Activated CD8-positive, alpha-beta T cell treated with anti-CD3 and anti-CD28 coated beads for 36 hours (primary cell): ENCODE results near the gene RBFOX1. TPM values are rescaled to one million over a fixed set of nuclear protein-coding genes. Genes with fewer than 3 reads are reported as not detected.

ENCODE experiments used
- ATAC-seq: fragments of 200-7000 bp; cut with Tn5 transposase; one replicate; pipeline ENCODE4 v1.10.0; 2021; ENCODE audit warnings: mild to moderate bottlenecking, moderate library complexity
- CTCF ChIA-PET: fragments of 350-600 bp; sonication (Branson Sonifier 250); formaldehyde crosslinking; loops from one replicate; lab custom pipeline; 2021; ENCODE audit warnings: antibody characterized with exemption; lab: Charles Lee
- POLR2A ChIA-PET: fragments of 350-600 bp; sonication (Branson Sonifier 250); formaldehyde crosslinking; loops from one replicate; lab custom pipeline; 2021; ENCODE audit warnings: antibody characterized with exemption; lab: Charles Lee
- DNase-seq: peaks from one replicate; pipeline ENCODE4 v3.0.0-alpha.2; 2020
- H3K27ac Mint-ChIP-seq: one replicate; pipeline ENCODE4 v1.8.0; 2021; ENCODE audit warnings: mild to moderate bottlenecking, mixed read lengths
- H3K27me3 Mint-ChIP-seq: one replicate; pipeline ENCODE4 v1.8.0; 2021; ENCODE audit warnings: mixed read lengths
- H3K36me3 Mint-ChIP-seq: one replicate; pipeline ENCODE4 v1.8.0; 2021; ENCODE audit warnings: low read depth, mixed read lengths
- H3K4me1 Mint-ChIP-seq: one replicate; pipeline ENCODE4 v1.8.0; 2021; ENCODE audit warnings: low read depth, mixed read lengths
- H3K4me3 Mint-ChIP-seq: one replicate; pipeline ENCODE4 v1.8.0; 2021; ENCODE audit warnings: mild to moderate bottlenecking, moderate library complexity, mixed read lengths
- H3K9me3 Mint-ChIP-seq: one replicate; pipeline ENCODE4 v1.8.0; 2021; ENCODE audit warnings: mixed read lengths
- intact Hi-C: fragments of 100-400 bp; cut with micrococcal nuclease; formaldehyde crosslinking; loops from one replicate; pipeline ENCODE4 v1.10.0; 2022
- total RNA-seq, 2 experiments: library from RNA; stranded (reverse); gene quantifications; one replicate each; pipeline ENCODE4 v1.2.3, GENCODE V29; 2021
- TF ChIP-seq, protein P1 (sequence below): fragments of 200-600 bp; IDR thresholded peaks from one replicate; pipeline ENCODE4 v1.8.0; 2022; ENCODE audit warnings: antibody characterized with exemption, mild to moderate bottlenecking

RBFOX1 gene
- total RNA-seq, 2 experiments from 2014 or later: not detected

- H3K4me1 Mint-ChIP-seq: no peaks in the 10 kb centered on the region
- H3K27ac Mint-ChIP-seq: no peak overlapping the region
- H3K36me3 Mint-ChIP-seq: no peaks in the 10 kb centered on the region
- ATAC-seq (no peak), DNase-seq (no peak)
- TF ChIP-seq, protein P1, sequence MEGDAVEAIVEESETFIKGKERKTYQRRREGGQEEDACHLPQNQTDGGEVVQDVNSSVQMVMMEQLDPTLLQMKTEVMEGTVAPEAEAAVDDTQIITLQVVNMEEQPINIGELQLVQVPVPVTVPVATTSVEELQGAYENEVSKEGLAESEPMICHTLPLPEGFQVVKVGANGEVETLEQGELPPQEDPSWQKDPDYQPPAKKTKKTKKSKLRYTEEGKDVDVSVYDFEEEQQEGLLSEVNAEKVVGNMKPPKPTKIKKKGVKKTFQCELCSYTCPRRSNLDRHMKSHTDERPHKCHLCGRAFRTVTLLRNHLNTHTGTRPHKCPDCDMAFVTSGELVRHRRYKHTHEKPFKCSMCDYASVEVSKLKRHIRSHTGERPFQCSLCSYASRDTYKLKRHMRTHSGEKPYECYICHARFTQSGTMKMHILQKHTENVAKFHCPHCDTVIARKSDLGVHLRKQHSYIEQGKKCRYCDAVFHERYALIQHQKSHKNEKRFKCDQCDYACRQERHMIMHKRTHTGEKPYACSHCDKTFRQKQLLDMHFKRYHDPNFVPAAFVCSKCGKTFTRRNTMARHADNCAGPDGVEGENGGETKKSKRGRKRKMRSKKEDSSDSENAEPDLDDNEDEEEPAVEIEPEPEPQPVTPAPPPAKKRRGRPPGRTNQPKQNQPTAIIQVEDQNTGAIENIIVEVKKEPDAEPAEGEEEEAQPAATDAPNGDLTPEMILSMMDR: no peak
- CTCF ChIA-PET: no interaction called here
- H3K9me3 Mint-ChIP-seq: peaks cover 9% of the 10 kb centered on the region
- intact Hi-C loops: no loop called here
- H3K27me3 Mint-ChIP-seq: no peaks in the 10 kb centered on the region
- no peak overlapping the region for H3K4me3 Mint-ChIP-seq
- POLR2A ChIA-PET: no interaction called here
These were observed 319.3 kb downstream of the RBFOX1 start for GRCh38 chr16:7651803-7652570.

- ChIA-PET CTCF (interaction anchor here (0.7 kb wide), 1 partner anchor 810 kb away, joined by 3 read pairs; no protein-coding TSS in a partner anchor), POLR2A (no interaction called here)
- ATAC-seq: no peak
- H3K9me3 Mint-ChIP-seq: peaks cover 9% of the 10 kb centered on the region
- H3K4me1 Mint-ChIP-seq: no peaks in the 10 kb centered on the region
- no peak overlapping the region for H3K4me3 Mint-ChIP-seq
- no peak for DNase-seq
- TF ChIP-seq, protein P1: no peak
- no peaks in the 10 kb centered on the region for H3K36me3 Mint-ChIP-seq
- no peaks in the 10 kb centered on the region for H3K27me3 Mint-ChIP-seq
- H3K27ac Mint-ChIP-seq: no peak overlapping the region
- intact Hi-C loops: no loop called here
These were observed 321.3 kb downstream of the RBFOX1 start for GRCh38 chr16:7653746-7654461.

GRCh38 chr16:7675628-7676027 lies 343.0 kb downstream of the RBFOX1 start:
- DNase-seq: no peak
- H3K9me3 Mint-ChIP-seq: peaks cover 6% of the 10 kb centered on the region
- intact Hi-C loops: no loop called here
- TF ChIP-seq, protein P1: no peak
- H3K4me1 Mint-ChIP-seq: no peaks in the 10 kb centered on the region
- H3K4me3 Mint-ChIP-seq: no peak overlapping the region
- H3K27ac Mint-ChIP-seq: no peak overlapping the region
- no peaks in the 10 kb centered on the region for H3K36me3 Mint-ChIP-seq
- no peaks in the 10 kb centered on the region for H3K27me3 Mint-ChIP-seq
- CTCF ChIA-PET: no interaction called here
- no peak for ATAC-seq
- POLR2A ChIA-PET: no interaction called here

DNA sequence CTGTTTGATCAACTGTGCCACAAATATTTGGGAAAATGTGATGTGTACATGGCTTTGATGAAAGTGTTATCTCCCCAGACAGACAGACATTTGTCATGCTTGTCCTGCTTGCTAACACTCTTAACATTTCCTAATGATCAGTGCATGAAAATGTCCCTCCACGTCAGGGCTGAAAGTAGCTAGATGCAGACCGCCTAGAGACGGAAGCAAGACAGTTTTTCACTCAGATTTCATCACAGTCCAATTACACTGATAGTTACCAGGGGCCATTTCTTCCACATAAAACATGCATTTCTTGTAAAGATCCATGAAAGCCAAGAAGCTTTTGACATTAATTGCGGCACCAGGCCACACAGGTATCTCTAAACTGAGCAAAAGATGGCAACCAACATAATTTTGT lies 347.7 kb downstream of the RBFOX1 start:
- H3K4me3 Mint-ChIP-seq: no peak overlapping the region
- intact Hi-C loops: no loop called here

More for the DNA sequence above, 347.7 kb downstream of the RBFOX1 start:
- Mint-ChIP-seq H3K9me3 (peaks cover 7% of the 10 kb centered on the region), H3K36me3 (no peaks in the 10 kb centered on the region), H3K27me3 (no peaks in the 10 kb centered on the region), H3K4me1 (no peaks in the 10 kb centered on the region), H3K27ac (no peak overlapping the region)
- TF ChIP-seq, protein P1: no peak
- ChIA-PET POLR2A (no interaction called here), CTCF (no interaction called here)
- DNase-seq (no peak), ATAC-seq (no peak)
